SHP77 (cell line): ENCODE measurements around the gene PTOV1.

Experiments
- DNase-seq, 2 experiments: peaks; one replicate each; lab custom pipeline; 2025; lab: John Stamatoyannopoulos, UW

The PTOV1 gene

GRCh38 chr19:49843265-49843664 lies 7.7 kb upstream of the PTOV1 start:
- DNase-seq: no peak

- DNase-seq: no peak
Observed at GRCh38 chr19:49844138-49845095, 6.5 kb upstream of the PTOV1 start.

- DNase-seq: no peak
Observed at GRCh38 chr19:49845414-49845813, 5.5 kb upstream of the PTOV1 start.

- no peak for DNase-seq
Observed at GRCh38 chr19:49846408-49846807, 4.6 kb upstream of the PTOV1 start.

- no peak for DNase-seq
Observed at GRCh38 chr19:49847731-49848696, 2.9 kb upstream of the PTOV1 start.

- no peak for DNase-seq
Observed at GRCh38 chr19:49848938-49849337, 2.0 kb upstream of the PTOV1 start.

- no peak for DNase-seq
Observed at GRCh38 chr19:49849433-49850220, 1.3 kb upstream of the PTOV1 start.

GRCh38 chr19:49850221-49850486 lies 805 bp upstream of the PTOV1 start:
- no peak for DNase-seq

- DNase-seq: peak in 1 of 2 experiments; percentile 20
Observed at GRCh38 chr19:49851456-49852259, 699 bp downstream of the PTOV1 start.

GRCh38 chr19:49852631-49853126 lies 1.7 kb downstream of the PTOV1 start:
- DNase-seq: no peak

- no peak for DNase-seq
Observed at GRCh38 chr19:49853852-49854377, 3.0 kb downstream of the PTOV1 start.

GRCh38 chr19:49854378-49855263 lies 3.7 kb downstream of the PTOV1 start:
- no peak for DNase-seq

GRCh38 chr19:49855277-49855675 lies 4.3 kb downstream of the PTOV1 start:
- DNase-seq: no peak

GRCh38 chr19:49855676-49856573 lies 5.0 kb downstream of the PTOV1 start:
- DNase-seq: no peak

- DNase-seq: no peak
Observed at GRCh38 chr19:49856574-49857021, 5.6 kb downstream of the PTOV1 start.

GRCh38 chr19:49857061-49857837 lies 6.3 kb downstream of the PTOV1 start:
- no peak for DNase-seq

- DNase-seq: no peak
Observed at GRCh38 chr19:49857838-49858087, 6.8 kb downstream of the PTOV1 start.
